IgD-negative memory B cell (primary cell): ENCODE measurements around the gene GRIN3A. TPM values are rescaled to one million over a fixed set of nuclear protein-coding genes. Genes with fewer than 3 reads are reported as not detected.

Experiments
- polyA plus RNA-seq: library from polyadenylated mRNA; unstranded; fragments of 300-500 nt; fragmentation: Illumina TruSeq; gene quantifications from one replicate; pipeline ENCODE4 v1.2.3, GENCODE V29; 2021

GRIN3A gene
- polyA plus RNA-seq, 1 donor from 2014 or later = not detected

Other genes starting within 250 kb of the GRIN3A start
- 43.6 TPM for gene RNF20, start 204.8 kb downstream of the GRIN3A start, polyA plus RNA-seq
- not detected for gene PPP3R2, start 143.7 kb downstream of the GRIN3A start, polyA plus RNA-seq